T follicular helper cell (primary cell): ENCODE data around the gene C20orf96.

Experiments
- DNase-seq: peaks from one replicate; pipeline ENCODE4 v3.0.0-alpha.2; 2020; ENCODE audit warnings: low read depth

The C20orf96 gene

DNA sequence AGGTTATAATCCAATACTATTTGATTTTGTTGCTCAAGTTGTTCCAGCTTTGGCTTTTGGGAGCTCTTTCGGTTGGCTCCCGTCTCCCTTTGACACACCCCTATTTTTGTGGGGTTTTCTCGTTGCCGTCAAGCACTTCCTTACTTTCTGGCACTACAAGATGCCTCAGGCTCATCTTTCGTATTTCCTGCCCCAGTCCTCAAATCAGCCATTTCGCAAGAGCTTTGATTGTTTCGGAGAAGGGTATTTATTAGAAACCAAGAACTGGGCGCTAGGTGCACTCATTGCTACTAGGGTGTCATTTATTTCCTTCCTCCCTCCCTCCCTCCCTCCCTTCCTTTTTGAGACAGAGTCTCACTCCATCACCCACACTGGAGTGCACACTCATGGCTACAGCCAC lies 21.5 kb upstream of the C20orf96 start:
- no peak for DNase-seq

DNA sequence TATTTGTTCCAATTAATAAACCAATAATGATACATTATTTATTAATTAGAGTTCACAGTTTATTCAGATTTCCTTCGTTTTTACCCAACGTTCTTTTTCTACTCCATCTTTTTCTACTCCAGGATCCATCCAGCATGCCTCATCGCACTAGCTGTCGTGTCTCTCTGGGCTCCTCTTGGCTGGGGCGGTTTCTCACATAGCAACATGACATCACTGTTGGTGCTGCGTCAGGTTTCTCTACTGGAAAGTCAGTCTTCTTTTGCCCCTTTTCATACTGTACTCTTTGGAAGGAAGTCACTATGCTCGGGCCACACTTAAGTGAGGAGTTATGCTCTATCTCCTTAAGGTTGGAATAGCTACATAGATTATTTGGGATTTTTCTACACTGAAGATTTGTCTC lies 21.1 kb upstream of the C20orf96 start:
- DNase-seq: no peak

DNA sequence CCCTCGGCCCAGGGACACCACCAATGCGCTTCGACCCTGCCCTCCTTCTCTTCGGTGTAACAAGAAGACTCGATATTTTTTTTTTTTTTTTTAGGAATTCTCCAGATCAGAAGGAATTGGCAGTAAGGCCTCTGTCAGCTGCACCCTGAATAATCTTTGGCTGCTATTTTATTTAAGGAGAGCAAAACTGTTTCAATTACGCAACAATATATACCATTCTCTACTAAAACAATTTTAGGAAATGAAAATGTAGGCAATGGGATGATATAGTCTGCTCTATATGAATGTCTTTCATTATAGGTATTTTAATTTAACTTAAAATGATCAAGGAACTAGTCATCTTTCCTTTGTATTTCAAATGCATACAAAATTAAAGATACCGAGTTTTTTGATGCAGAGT lies 20.1 kb upstream of the C20orf96 start:
- DNase-seq: no peak

DNA sequence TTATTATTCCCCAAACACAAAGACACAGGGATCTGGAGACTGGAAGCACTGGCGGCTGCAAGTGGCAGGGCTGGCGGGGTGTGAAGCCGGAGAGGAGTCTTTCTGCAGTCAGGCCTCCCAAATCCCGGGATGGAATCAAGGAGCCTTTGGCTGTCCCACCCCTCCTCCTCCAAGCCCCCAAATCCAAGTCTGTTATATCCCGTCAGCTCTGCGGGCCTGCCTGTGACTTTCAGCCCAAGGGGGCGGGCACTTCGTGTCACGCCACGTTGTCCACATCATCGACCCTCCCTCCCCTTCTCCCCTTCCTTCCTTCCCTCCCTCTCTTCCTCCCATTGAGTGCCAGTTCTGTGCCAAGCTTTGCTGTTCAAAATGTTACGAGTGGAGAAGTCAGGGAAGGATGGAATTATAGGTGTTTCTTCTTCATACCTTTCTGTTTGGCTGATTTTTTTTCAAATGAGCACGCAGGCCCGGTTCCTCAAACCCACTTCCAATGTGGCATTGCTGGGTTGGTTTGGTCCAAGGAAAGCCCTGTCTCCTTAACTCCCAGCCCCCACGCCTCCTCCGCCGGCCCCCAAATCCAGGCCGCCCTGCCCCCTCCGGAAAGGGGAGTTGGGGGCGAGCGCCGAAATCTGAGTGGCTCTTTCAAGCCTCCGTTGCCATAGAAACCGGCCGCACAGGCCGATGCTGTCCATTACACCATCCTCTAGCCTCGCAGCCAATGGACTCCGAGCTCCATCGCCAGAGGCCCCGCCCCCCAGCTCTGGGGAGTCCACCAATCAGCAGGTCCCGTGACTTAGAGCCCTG lies 19.5 kb upstream of the C20orf96 start:
- peak; percentile 55 for DNase-seq

DNA sequence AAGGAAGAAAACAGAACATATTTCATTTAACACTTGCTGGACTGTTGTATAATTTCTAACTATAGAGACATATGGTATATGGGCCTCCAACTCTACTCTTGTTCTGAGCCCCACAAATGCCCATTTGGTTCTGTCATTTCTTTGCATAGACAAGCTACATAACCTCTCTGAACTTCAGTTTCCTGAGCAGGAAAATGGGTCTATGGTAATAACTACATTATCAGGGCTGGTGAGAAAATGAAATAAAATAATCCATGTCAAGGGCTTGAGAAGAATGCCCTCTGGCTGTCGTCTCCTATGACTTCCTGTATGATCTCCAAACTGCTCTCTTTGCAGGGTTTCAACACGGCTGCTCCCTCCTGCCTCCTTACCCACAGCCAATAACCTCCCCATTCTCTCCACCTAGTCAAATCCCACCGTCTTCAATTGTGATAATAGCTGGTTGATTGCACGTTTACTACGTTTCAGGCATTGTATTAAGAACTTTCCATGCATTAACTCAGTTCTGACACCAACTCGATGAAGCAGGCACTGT lies 18.8 kb upstream of the C20orf96 start:
- no peak for DNase-seq

DNA sequence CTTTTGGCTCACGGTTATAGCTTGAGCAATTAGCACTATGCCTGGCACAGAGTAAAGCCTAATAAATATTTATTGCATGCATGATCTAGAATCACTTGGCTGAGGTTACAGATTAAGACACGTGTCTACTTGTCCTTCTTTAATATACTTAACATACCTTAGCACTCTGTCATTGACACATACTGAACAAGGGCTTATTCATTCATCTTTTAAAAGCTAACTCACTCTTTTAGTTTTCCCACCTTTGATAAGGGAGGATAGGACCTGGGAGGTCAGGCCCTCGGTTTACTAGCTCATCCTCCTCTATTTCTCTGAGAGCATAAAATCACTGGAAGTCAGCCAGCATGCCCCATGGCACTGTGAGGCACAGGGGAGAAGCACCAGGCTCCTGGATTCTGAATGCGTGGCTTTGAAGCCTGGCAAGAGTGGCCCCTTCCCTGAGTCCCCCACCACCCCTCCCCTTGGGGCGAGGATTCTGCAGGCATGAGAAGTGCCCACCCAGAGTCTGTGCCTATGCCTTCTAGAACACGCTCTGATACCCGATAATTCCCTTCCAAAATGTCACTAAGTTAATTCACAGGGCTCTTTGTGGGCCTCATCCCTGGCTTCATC lies 18.0 kb upstream of the C20orf96 start:
- no peak for DNase-seq

DNA sequence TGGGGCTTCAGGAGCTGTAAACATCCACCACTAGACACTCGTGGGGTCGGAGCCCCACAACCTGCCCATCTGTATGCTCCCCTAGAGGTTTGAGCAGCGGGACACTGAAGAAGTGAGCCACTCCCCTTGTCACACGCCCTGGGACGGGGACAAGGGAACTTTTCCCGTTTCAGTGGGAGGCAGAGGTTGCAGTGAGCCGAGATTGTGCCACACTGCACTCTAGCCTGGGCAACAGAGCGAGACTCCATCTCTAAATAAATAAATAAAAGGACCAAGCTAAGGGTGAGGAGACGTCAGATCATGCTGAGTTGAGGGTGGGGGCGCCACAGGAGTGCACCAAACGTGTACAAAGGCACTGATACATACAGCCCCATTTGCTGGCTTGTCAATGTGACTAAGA lies 15.2 kb upstream of the C20orf96 start:
- no peak for DNase-seq

DNA sequence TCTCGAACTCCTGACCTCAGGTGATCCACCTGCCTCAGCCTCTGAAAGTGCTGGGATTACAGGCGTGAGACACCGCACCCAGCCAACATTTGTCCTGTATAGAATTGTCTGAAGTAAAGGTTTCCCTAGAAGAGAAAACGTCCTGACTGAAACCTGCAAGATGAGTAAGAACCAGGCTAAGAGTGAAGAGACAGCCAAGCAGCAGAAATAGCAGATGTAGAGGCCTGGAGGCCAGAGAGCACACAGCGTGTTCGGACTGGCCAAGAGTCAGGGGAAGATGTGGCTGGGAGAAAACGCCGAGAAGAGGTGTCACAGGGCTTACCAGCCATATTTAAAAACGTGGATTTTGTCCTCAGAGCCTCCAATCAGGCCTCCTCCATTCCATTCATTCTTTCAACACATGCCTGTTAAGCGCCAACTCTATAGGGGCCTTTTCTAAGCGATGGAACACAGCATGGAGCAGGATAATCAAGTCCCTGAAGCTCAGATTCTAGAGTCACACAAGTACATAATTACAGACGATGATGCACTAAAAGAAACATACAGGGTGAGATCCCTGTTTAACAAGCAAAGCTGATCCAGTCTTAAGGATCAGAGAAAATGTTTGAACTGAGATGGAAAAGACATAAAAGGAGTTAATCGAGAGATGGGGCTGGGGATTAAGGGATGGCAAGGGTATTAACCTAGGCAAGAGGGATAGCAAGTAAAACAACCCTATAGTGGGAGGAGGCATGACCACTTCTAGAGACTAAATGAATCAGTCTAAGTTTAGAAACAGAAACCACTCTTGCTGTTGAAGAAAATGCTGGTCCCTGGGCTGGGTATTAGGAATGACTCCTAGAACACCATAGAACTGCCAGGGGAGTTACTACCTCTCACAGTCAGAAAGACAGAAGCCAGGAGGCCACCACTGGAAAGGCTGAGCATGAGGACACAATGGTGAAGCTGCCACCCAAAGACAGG lies 11.6 kb upstream of the C20orf96 start:
- DNase-seq: no peak

DNA sequence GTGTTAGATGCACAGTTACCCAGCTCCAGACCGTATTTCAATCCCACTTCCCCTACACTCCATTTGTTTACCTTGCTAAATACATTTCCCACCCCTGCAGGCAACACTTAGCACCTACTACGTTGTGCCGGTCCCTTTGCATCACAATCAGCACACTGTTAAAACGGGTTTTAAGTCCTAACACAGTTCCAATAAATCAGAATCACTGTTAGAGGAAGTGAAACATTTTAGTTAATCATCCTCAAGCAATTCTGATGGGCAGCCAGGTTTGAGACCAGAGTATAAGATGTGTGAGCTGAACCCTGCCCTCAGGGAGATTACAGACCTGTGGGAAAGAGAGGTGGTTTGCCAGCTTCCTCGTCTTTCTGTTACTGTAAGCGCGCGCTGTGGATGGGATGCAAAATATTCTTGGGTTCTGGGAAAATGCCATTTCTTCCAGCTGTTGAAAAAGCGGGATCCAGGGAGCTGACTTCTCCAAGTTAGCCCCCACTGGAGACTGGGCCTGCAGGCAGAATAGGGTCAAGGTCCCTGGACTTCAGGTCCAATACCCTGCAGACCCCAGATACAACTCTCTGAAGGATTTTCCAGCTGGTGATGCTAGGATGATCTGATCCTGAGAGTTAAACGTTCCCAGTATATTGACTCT lies 9.9 kb upstream of the C20orf96 start:
- DNase-seq: no peak

DNA sequence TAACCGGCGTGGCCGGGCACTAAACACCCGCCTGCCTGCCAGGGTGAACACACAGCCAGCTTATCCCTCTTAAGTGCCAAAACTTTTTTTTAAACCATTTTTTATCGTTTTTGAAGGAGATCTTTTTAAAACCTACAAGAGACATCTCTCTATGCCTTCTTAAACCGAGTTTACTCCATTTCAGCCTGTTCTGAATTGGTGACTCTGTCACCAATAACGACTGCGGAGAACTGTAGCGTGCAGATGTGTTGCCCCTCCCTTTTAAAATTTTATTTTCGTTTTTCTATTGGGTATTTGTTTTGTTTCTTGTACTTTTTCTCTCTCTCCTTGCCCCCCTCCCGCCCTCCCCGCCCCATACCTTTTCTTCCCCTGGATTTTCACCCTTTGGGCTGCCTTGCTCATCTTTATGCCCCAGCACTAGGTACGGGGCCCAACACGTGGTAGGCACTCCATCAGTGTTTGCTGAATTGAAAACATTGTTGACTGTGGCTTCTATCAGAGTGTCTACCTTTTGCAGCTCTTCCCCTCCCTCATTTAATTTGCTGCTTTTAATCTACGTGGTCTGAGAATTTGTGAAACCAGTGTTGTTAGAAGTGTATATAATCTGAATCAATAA lies 8.3 kb upstream of the C20orf96 start:
- DNase-seq: no peak

DNA sequence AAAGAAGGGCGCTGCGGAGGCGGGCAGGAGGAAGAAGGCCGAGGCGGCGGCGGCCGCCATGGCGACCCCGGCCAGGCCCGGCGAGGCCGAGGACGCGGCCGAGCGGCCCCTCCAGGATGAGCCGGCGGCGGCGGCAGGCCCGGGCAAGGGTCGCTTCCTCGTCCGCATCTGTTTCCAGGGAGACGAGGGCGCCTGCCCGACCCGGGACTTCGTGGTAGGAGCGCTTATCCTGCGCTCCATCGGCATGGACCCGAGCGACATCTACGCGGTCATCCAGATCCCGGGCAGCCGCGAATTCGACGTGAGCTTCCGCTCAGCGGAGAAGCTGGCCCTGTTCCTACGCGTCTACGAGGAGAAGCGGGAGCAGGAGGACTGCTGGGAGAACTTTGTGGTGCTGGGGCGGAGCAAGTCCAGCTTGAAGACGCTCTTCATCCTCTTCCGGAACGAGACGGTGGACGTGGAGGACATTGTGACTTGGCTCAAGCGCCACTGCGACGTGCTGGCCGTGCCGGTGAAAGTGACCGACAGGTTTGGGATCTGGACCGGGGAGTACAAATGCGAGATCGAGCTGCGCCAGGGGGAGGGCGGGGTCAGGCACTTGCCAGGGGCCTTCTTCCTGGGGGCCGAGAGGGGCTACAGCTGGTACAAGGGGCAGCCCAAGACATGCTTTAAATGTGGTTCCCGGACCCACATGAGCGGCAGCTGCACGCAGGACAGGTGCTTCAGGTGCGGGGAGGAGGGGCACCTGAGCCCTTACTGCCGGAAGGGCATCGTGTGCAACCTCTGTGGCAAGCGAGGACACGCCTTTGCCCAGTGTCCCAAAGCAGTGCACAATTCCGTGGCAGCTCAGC lies 7.6 kb upstream of the C20orf96 start:
- peak; percentile 5 for DNase-seq

DNA sequence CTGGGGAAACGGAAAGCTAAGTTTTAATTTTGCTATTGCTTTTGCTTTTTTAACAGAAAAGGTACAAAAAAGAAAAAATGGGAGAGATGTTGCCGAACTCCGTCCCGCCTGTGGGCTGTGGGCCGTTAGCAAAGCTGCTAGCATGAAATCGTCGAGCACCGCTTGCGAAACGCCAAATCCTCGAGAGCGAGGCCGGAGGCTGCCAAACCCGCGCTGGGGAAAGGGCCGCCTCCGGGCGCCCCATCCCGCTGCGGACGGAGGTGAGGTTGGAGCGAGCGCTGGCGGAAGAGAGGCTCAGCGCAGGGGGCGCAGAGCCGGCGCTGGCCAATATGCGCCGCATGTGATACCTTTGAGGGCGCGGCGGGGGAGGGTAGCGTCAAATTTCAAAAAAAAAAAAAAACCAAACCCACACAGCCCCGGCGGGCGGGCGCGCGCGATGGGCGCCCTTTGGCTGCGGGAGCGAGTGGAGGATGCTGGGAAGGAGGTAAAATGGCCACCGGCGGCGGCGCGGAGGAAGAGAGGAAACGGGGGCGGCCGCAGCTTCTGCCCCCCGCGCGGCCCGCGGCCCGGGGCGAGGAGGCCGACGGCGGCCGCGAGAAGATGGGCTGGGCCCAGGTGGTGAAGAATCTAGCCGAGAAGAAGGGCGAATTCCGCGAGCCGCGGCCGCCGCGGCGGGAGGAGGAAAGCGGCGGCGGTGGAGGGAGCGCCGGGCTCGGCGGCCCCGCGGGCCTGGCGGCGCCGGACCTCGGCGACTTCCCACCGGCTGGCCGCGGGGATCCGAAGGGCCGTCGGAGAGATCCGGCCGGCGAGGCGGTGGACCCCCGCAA lies 6.8 kb upstream of the C20orf96 start, which contains the start of gene ZCCHC3:
ZCCHC3 (plus strand) TSS at position 473 of the 827 bp plus-strand sequence; CDS start at position 490, 17 bp downstream.
- peak; percentile 67 for DNase-seq

DNA sequence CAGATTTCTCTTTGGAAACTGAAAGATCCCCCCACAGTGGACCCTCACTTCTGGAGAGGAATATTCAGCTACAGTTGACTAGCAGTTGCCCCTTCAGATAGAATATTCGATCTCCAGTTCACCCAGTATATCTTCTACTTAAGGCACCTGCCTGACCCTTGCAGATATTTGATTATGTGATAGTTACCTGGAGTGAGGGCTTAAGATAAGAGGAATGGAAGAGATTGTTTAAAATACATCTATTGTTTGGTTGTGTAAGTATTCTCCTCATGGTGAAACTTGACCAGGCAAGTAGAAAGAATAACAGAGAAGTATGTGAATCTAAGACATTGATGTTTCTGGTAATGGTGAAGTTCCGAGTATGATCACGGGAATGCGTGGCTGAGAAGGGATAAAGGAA lies 5.3 kb upstream of the C20orf96 start:
- DNase-seq: no peak

DNA sequence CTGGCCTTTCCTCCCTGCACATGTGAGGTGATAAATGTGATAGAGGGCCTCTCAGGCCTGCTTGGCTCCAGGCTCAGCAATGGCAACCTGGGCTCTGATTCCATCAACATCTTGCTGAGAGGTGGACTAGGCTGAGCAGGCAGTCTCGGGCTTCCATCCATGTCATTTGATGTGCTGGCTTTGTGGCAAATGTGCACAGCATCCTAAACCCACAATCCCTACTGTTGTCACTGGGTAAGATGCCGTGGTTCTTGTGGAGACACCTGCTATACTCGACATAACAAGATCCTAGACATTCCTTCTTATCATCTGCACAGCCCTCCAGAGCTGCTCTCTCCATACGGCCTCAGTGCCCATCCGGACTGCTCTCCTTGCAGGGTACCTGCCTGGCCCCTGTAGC lies 4.1 kb upstream of the C20orf96 start:
- DNase-seq: no peak

DNA sequence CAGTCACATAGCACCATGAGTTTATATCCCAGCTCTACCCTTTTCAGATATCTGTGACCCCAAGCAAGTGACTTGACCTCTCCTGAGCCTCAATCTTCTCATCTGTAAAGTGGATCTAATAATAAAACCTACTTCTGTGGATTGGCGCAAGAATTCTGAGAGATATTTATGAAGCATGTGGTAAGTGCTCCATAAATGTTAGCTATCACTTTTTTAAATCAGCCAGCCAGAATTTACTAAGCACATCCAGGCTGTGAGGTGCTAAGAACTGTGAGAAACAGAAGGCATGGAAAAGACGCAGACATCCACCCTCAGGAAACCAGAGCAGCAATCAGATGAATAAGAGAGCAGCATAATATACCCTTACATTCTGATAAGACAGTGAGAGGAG lies 862 bp downstream of the C20orf96 start:
- no peak for DNase-seq

DNA sequence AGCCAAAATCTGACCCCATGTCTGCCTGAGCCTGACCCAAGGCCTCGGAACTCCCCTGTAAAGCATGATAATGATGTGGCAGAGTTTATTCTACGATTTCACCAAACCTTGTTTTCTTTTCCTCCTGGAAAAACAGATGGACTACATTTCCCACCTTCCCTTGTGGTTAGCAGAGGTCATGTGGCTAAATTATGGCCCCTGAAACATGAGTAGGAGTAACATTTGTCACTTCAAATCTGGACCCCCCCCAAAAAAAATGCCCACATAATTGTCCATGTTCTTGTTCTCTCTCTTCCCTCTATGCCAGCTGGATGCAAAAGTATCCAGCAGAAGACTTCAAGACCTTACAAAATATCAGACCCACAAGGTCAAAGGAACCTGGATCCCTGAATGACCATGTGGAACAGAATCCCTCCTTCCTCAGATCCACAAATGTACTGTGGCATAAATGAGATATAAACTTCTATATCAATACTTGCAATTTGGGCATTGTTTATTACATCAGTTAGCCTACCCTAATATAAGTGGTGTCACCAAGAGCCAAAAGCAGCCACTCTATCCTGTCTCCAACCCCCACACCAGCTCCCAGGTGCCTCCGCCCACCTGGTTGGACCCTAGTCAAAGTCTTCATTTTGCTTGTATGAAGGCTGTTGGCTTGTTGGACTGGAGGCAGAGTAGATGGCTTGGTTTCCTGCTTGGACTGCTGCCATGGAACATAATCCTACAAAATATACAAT lies 1.4 kb downstream of the C20orf96 start:
- no peak for DNase-seq

DNA sequence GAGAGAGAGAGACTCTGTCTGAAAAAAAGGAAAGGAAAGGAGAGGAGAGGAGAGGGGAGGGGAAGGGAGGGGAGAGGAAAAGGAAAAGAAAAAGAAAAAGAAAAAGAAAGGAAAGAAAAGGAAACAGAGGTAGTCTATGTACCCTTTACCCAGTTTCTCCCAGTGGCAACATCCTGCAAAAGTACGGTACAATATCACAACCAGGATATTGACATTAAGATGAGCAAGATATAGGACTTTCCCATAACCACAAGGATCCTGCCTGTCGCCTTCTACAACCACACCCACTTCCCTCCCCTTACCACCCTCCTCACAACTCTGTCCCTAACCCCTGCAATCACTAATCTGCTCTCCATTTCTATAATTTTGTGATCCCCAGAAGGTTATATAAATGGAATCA lies 4.0 kb downstream of the C20orf96 start:
- DNase-seq: no peak

DNA sequence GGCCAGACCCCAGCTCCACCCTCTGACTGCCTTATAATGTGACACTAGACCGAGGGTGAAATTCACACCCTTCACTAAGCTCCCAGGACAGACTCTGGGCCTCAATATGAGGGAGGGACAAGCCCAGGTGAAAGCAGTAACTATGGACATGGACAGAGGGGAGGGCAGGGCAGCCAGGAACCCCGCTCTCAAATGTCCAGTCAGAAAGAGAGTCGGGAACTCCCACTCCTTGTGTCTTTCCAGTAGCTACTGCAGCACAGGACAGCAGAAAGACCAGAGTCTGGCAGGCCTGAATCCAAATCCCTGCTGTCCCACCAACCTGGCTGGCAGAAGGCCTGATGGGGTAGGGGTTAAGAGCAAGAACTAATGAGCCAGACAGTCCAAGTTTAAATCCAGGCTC lies 6.4 kb downstream of the C20orf96 start:
- DNase-seq: no peak
